ENCODE measurements around the gene NEDD8.

The NEDD8 gene

DNA sequence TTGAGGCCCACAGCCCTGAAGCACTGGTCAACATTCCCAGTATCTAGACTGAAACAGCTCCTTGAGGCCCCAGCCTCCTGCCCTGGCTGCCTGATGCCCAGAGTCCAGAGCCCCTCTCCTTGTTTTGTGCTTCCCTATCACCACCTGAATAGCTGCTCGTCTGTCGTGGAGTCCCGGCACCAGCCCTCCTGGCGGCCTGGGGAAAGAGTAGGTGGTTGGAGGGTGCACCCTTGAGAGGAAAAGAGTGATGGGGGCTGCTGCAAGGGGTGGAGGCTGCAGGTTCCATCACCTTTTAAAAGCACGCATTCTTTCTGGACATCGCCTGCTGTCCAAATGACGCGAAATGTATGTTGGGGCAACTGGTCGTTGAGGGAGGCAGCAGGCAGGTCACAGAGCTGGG, 36.1 kb upstream of the NEDD8 start:
- ChIA-PET CTCF (no interaction called here), POLR2A (interaction anchor here (0.9 to 2.0 kb wide), 3 partner anchors 21 to 31 kb away, joined by 3 to 7 read pairs (median 3); partner anchors contain the start of gene TINF2)
- no peak for TF ChIP-seq FOXM1 (IDR thresholded peaks at IDR 0.05; ENCODE audit: borderline replicate concordance)
- TF ChIP-seq, protein P1, sequence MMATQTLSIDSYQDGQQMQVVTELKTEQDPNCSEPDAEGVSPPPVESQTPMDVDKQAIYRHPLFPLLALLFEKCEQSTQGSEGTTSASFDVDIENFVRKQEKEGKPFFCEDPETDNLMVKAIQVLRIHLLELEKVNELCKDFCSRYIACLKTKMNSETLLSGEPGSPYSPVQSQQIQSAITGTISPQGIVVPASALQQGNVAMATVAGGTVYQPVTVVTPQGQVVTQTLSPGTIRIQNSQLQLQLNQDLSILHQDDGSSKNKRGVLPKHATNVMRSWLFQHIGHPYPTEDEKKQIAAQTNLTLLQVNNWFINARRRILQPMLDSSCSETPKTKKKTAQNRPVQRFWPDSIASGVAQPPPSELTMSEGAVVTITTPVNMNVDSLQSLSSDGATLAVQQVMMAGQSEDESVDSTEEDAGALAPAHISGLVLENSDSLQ (IDR thresholded peaks at IDR 0.05): no peak
- no peak for TF ChIP-seq FOXA1 (IDR thresholded peaks at IDR 0.05)
- no peak for TF ChIP-seq BHLHE40 (IDR thresholded peaks at IDR 0.05; ENCODE audit: borderline replicate concordance)
- TF ChIP-seq NFRKB (IDR thresholded peaks at IDR 0.05): no peak
- no peak for TF ChIP-seq HDGF (IDR thresholded peaks at IDR 0.05; ENCODE audit: borderline replicate concordance)
- TF ChIP-seq FOXK2 (IDR thresholded peaks at IDR 0.05): no peak
- TF ChIP-seq L3MBTL2 (conservative IDR thresholded peaks at IDR 0.05): no peak
- TF ChIP-seq LEF1 (IDR thresholded peaks at IDR 0.05; ENCODE audit: borderline replicate concordance): no peak
- no peak for TF ChIP-seq TARDBP (IDR thresholded peaks at IDR 0.05)
- TF ChIP-seq ZNF384 (IDR thresholded peaks at IDR 0.05): no peak
- no peak for TF ChIP-seq CTBP1 (IDR thresholded peaks at IDR 0.05; ENCODE audit: borderline replicate concordance)
- DNase-seq (ENCODE audit: extremely low spot score): no peak

DNA sequence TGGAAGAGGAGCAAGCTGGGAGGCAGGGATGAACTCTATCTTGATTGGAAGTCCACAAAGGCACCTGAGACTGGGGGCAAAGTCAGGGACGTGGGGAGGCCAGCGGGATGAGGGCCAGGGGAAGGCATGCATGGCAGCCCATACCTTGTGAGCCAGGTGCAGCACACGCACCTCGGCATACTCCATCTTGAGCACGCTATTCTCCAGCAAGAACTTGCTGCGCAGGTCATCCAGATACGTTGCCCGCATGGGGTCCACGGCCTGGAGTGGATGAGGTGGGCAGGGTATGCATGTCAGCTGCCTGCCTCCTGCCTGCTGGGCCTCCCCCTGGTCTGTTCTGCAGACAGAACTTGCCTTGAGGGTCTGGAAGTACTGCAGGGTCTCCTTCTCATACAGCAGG, 35.3 kb upstream of the NEDD8 start:
- ChIA-PET POLR2A (interaction anchor here (1.3 to 2.0 kb wide), 2 partner anchors 20 to 25 kb away, joined by 3 to 7 read pairs; partner anchors contain the start of gene TINF2), CTCF (interaction anchor here (0.7 kb wide), 1 partner anchor 41 kb away, joined by 3 read pairs; no protein-coding TSS in a partner anchor)
- DNase-seq (ENCODE audit: extremely low spot score): no peak
- TF ChIP-seq FOXK2 (IDR thresholded peaks at IDR 0.05) (no peak), TARDBP (IDR thresholded peaks at IDR 0.05) (no peak), FOXM1 (IDR thresholded peaks at IDR 0.05; ENCODE audit: borderline replicate concordance) (no peak), ARNT (IDR thresholded peaks at IDR 0.05) (no peak), FOXA1 (IDR thresholded peaks at IDR 0.05) (no peak), L3MBTL2 (conservative IDR thresholded peaks at IDR 0.05) (no peak), BHLHE40 (IDR thresholded peaks at IDR 0.05; ENCODE audit: borderline replicate concordance) (no peak), LEF1 (IDR thresholded peaks at IDR 0.05; ENCODE audit: borderline replicate concordance) (no peak), HDGF (IDR thresholded peaks at IDR 0.05; ENCODE audit: borderline replicate concordance) (no peak), SUZ12 (IDR thresholded peaks at IDR 0.05) (no peak), CTBP1 (IDR thresholded peaks at IDR 0.05; ENCODE audit: borderline replicate concordance) (no peak), ZNF384 (IDR thresholded peaks at IDR 0.05) (no peak), NFRKB (IDR thresholded peaks at IDR 0.05) (no peak), SP1 (IDR thresholded peaks at IDR 0.05) (no peak), ELF4 (IDR thresholded peaks at IDR 0.05) (no peak)
- TF ChIP-seq, protein P1 (IDR thresholded peaks at IDR 0.05): no peak

DNA sequence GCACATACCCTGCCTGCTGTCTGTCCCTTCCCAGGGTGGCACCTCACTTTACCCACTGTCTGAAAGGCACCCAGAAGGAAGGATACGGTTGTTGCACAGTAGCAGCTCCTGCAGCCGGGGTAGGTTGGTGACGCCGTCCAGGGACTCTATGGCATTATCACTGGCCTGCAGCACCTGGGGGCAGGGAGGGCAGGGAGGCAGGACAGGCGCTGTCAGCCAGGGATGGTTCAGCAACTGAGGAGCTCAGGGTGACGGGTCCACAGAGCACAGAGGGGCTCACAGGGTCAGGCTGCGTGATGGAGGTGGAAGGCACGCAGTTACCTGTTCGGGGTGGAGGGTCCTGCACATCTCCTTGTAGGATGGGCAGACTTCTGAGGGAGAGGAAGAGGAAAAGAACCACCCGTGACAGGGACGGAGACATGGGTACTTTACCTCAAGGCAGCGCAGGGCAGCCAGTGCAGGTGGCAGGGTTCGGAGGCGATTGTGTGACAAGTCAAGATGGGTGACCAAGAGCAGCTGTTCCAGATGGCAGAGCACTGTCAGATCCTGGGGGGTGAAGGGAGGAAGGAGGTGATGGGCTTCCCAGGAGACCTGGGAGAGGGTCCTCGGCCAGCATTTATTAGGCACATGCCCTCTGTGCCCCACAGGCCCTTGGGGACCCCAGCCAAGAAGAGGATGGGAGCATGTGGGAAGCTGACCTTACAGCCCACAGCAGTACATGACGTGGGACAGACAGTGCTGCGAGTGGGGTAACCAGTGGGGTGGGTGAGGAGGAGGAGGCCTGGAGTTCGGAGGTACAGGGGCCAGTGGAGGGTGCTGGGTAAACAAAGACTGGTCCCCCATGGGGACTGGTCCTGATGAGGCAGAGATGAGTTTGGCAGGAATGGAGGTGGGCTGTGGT, 34.4 kb upstream of the NEDD8 start:
- no peak for DNase-seq (ENCODE audit: extremely low spot score)
- CTCF ChIA-PET: no interaction called here
- POLR2A ChIA-PET: interaction anchor here (1.3 kb wide), 1 partner anchor 19 kb away, joined by 3 read pairs; no protein-coding TSS in a partner anchor
- TF ChIP-seq BHLHE40 (IDR thresholded peaks at IDR 0.05; ENCODE audit: borderline replicate concordance) (no peak), NFRKB (IDR thresholded peaks at IDR 0.05) (no peak), FOXM1 (IDR thresholded peaks at IDR 0.05; ENCODE audit: borderline replicate concordance) (no peak)

DNA sequence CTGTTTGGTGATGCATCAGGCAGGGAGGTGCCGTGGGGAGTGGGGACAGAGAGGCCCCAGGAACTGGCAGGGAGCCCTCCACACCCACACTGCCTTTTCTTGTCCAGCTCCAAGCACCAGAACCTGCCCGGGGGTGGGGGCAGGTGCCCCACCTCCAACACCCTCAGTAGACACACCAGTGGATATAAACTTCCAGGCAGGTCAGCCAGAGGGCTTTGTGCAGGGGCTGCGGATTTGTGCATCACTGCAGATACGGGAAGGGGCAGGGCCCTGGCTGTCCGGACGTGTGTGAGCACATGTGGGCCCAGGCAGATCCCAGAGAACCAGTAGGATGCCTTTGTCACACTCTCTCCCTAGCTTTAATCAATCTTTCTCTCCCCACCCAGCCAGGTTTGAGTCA, 32.1 kb upstream of the NEDD8 start:
- no peak for DNase-seq (ENCODE audit: extremely low spot score)
- TF ChIP-seq CTBP1 (IDR thresholded peaks at IDR 0.05; ENCODE audit: borderline replicate concordance): no peak
- TF ChIP-seq ELF4 (IDR thresholded peaks at IDR 0.05): no peak
- TF ChIP-seq, protein P1 (IDR thresholded peaks at IDR 0.05): no peak
- TF ChIP-seq HDGF (IDR thresholded peaks at IDR 0.05; ENCODE audit: borderline replicate concordance): no peak
- TF ChIP-seq FOXM1 (IDR thresholded peaks at IDR 0.05; ENCODE audit: borderline replicate concordance): no peak
- TF ChIP-seq BHLHE40 (IDR thresholded peaks at IDR 0.05; ENCODE audit: borderline replicate concordance): no peak
- no peak for TF ChIP-seq L3MBTL2 (conservative IDR thresholded peaks at IDR 0.05)
- CTCF ChIA-PET: no interaction called here
- POLR2A ChIA-PET: interaction anchor here (1.2 kb wide), 1 partner anchor 22 kb away, joined by 5 read pairs; the partner anchor contains the start of gene TINF2

DNA sequence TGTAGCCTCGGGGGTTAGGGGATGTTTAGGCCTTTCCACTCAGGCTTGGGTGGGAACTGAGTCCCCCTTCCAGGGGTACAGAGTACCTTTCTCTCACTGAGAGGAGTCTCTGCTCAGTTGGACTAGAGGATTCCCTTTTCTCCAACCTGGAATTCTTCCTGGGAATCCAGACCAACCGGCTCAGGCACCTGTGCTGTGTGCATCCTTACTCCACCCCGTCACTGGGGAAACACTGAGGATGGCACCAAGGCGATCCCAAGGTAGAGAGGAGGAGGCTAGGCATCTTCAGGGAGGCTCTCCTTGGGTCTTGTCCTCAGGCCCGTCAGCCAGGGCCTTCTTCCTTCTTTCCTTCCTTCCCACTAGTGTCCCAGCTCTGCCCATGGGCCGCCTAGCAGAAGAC, 31.7 kb upstream of the NEDD8 start:
- DNase-seq (ENCODE audit: extremely low spot score): no peak
- POLR2A ChIA-PET: interaction anchor here (1.2 kb wide), 1 partner anchor 21 kb away, joined by 5 read pairs; the partner anchor contains the start of gene TINF2
- CTCF ChIA-PET: no interaction called here
- TF ChIP-seq L3MBTL2 (conservative IDR thresholded peaks at IDR 0.05): no peak
- TF ChIP-seq HDGF (IDR thresholded peaks at IDR 0.05; ENCODE audit: borderline replicate concordance): no peak
- no peak for TF ChIP-seq ZNF384 (IDR thresholded peaks at IDR 0.05)
- no peak for TF ChIP-seq FOXM1 (IDR thresholded peaks at IDR 0.05; ENCODE audit: borderline replicate concordance)
- no peak for TF ChIP-seq NFRKB (IDR thresholded peaks at IDR 0.05)
- TF ChIP-seq TARDBP (IDR thresholded peaks at IDR 0.05): no peak
- no peak for TF ChIP-seq SP1 (IDR thresholded peaks at IDR 0.05)
- TF ChIP-seq CTBP1 (IDR thresholded peaks at IDR 0.05; ENCODE audit: borderline replicate concordance): no peak
- TF ChIP-seq FOXA1 (IDR thresholded peaks at IDR 0.05): no peak
- TF ChIP-seq, protein P1 (IDR thresholded peaks at IDR 0.05): no peak
